ENCODE measurements around the gene FOLR1.

DNA sequence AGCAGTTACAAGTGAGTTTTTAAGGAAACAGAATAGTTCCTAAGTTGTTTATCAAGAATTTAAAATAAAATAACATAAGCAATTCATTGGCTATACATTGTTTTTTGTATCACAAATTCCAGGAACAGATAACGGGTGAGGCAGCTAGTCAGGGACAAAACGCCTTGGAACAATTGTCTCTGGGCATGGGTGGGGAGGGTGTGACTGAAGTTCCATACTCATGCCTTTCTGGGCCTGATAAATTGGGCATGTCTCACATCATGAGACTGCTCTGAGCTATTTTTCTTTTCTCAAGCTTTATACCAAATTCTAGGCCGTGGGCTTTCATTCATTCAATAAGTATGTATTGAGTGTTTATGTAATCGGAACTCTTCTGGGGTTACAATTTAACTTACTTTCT lies 34.8 kb upstream of the FOLR1 start:
- TF ChIP-seq, protein P1, sequence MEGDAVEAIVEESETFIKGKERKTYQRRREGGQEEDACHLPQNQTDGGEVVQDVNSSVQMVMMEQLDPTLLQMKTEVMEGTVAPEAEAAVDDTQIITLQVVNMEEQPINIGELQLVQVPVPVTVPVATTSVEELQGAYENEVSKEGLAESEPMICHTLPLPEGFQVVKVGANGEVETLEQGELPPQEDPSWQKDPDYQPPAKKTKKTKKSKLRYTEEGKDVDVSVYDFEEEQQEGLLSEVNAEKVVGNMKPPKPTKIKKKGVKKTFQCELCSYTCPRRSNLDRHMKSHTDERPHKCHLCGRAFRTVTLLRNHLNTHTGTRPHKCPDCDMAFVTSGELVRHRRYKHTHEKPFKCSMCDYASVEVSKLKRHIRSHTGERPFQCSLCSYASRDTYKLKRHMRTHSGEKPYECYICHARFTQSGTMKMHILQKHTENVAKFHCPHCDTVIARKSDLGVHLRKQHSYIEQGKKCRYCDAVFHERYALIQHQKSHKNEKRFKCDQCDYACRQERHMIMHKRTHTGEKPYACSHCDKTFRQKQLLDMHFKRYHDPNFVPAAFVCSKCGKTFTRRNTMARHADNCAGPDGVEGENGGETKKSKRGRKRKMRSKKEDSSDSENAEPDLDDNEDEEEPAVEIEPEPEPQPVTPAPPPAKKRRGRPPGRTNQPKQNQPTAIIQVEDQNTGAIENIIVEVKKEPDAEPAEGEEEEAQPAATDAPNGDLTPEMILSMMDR (IDR thresholded peaks at IDR 0.05): no peak
- TF ChIP-seq POLR2A (IDR thresholded peaks at IDR 0.05): no peak
